ENCODE results near the gene SCAI.

SCAI gene

DNA sequence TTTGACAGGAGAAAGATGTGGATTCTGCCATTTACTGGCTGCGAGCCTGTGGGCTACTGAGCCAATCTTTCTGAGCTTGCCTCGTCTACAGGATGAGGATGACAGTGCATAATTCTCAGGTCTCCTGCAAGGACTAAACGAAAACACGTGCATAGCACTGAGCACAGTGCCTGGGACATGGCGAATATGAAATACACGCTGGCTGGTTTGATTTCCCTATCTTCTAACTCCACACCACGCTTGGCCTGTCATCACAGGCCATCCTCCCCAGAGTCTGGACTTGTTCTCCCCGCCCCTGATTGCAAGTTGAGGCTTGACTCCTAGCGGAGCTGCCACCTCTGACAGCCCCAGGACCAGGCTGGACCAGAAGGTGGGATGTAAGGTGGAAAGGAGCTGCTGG, 243.5 kb downstream of the SCAI start:
- no peak for TF ChIP-seq FOXP2 (optimal IDR thresholded peaks at IDR 0.05; ENCODE audit: borderline replicate concordance, extremely low read depth, extremely low read length, insufficient read depth)
- no peak for TF ChIP-seq TAF1 (IDR thresholded peaks at IDR 0.05; ENCODE audit: borderline replicate concordance, insufficient read depth, low read length)
- TF ChIP-seq, protein P1, sequence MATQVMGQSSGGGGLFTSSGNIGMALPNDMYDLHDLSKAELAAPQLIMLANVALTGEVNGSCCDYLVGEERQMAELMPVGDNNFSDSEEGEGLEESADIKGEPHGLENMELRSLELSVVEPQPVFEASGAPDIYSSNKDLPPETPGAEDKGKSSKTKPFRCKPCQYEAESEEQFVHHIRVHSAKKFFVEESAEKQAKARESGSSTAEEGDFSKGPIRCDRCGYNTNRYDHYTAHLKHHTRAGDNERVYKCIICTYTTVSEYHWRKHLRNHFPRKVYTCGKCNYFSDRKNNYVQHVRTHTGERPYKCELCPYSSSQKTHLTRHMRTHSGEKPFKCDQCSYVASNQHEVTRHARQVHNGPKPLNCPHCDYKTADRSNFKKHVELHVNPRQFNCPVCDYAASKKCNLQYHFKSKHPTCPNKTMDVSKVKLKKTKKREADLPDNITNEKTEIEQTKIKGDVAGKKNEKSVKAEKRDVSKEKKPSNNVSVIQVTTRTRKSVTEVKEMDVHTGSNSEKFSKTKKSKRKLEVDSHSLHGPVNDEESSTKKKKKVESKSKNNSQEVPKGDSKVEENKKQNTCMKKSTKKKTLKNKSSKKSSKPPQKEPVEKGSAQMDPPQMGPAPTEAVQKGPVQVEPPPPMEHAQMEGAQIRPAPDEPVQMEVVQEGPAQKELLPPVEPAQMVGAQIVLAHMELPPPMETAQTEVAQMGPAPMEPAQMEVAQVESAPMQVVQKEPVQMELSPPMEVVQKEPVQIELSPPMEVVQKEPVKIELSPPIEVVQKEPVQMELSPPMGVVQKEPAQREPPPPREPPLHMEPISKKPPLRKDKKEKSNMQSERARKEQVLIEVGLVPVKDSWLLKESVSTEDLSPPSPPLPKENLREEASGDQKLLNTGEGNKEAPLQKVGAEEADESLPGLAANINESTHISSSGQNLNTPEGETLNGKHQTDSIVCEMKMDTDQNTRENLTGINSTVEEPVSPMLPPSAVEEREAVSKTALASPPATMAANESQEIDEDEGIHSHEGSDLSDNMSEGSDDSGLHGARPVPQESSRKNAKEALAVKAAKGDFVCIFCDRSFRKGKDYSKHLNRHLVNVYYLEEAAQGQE (IDR thresholded peaks at IDR 0.05; ENCODE audit: insufficient read depth in 1 of 2, low read depth in 2 of 2, low read length in 2 of 2), result no peak
- TF ChIP-seq POLR2AphosphoS5 (IDR thresholded peaks at IDR 0.05; ENCODE audit: low read depth, low read length), result no peak
- no peak for TF ChIP-seq SIN3A (IDR thresholded peaks at IDR 0.05; ENCODE audit: borderline replicate concordance, insufficient read depth, low read length)

DNA sequence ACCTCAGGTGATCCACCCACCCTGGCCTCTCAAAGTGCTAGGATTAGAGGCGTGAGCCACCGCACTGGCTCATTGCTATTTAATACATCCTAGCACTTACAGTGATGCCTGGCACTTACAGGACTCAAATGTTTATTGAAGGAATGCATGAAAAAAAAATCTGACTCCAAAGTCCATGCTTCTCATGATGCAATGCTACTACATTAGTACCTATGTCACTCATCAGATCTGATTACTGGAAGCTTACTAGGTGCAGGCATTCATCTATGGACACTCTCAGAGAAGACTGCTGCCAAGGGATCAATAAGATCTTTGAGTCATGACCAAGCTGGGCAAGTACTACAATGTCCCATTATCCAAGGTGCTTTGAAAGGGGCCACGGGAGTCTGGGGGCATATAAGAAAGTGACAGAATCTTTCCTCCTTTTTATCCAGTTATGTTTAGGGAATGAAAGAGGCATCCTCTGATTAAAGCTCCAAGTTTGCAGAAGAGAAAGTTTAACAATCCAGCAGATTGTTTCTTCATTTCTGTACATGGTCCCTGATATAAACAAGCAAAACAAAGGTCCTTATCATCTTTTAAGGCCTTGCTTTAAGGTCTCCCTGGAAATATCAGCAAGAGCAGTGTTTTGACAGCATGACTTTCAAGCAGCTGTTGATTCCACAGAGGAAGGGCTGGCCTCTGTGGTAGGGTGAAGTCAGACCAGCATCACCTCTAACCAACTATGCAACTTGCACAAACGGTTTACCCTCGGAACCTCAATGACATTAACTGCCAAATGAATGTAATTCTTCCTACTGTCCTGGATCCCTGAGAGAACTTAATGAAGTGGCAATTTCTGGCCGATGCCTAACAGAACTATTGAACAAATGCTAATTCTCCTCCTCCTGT, 245.5 kb downstream of the SCAI start:
- TF ChIP-seq SIN3A (IDR thresholded peaks at IDR 0.05; ENCODE audit: borderline replicate concordance, insufficient read depth, low read length) (no peak), FOXP2 (optimal IDR thresholded peaks at IDR 0.05; ENCODE audit: borderline replicate concordance, extremely low read depth, extremely low read length, insufficient read depth) (no peak), TAF1 (IDR thresholded peaks at IDR 0.05; ENCODE audit: borderline replicate concordance, insufficient read depth, low read length) (no peak)
- TF ChIP-seq, protein P1 (IDR thresholded peaks at IDR 0.05; ENCODE audit: insufficient read depth in 1 of 2, low read depth in 2 of 2, low read length in 2 of 2), result no peak

DNA sequence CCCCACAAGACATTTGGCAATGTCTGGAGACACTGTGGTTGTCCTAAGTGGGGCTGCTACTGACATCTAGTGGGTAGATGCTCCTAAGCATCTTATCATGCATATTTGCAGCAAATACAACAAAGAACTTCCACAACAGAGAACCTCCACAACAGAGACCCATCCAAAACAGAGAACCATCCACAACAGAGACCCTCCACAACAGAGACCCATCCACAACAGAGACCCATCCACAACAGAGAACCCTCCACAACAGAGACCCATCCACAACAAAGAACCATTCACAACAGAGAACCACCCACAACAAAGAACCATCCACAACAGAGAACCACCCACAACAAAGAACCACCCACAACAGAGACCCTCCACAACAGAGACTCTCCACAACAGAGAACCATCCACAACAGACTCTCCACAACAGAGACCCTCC, 248.6 kb downstream of the SCAI start:
- TF ChIP-seq, protein P1 (IDR thresholded peaks at IDR 0.05; ENCODE audit: insufficient read depth in 1 of 2, low read depth in 2 of 2, low read length in 2 of 2), result no peak
- TF ChIP-seq FOXP2 (optimal IDR thresholded peaks at IDR 0.05; ENCODE audit: borderline replicate concordance, extremely low read depth, extremely low read length, insufficient read depth), result no peak
- no peak for TF ChIP-seq SIN3A (IDR thresholded peaks at IDR 0.05; ENCODE audit: borderline replicate concordance, insufficient read depth, low read length)
- no peak for TF ChIP-seq TAF1 (IDR thresholded peaks at IDR 0.05; ENCODE audit: borderline replicate concordance, insufficient read depth, low read length)
- TF ChIP-seq POLR2AphosphoS5 (IDR thresholded peaks at IDR 0.05; ENCODE audit: low read depth, low read length), result no peak

DNA sequence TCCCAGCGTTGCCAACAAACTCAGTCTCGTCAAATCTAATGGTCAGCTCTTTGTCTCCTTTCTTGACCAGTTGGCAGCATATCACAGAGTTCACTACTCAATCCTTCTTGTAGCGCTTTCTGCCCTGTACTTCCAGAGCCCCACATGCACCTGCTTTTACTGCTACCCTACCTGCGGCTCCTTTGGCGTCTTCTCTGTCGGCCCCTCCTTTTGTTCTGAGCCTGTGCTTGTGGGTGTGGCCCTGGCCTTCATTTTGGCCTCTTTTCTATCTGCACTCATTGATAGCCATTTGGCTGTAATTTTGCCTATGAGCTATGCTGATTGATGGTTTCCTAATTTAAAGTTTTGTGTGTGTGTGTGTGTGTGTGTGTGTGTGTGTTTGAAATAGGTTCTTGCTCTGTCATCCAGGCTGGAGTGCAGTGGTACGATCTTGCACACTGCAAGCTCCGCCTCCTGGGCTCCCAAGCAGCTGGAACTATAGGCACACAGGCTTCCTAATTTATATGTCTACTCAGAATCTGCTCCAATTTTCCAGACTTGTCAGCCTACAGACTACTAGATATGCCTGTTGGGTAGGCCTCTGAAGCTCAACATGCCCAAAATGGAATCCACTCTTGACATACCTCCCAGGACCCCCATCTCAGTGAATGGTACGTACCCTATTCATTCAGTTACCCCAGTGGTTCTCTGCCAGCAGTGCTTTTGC, 249.1 kb downstream of the SCAI start:
- TF ChIP-seq FOXP2 (optimal IDR thresholded peaks at IDR 0.05; ENCODE audit: borderline replicate concordance, extremely low read depth, extremely low read length, insufficient read depth), result no peak
- TF ChIP-seq SIN3A (IDR thresholded peaks at IDR 0.05; ENCODE audit: borderline replicate concordance, insufficient read depth, low read length), result no peak
- TF ChIP-seq POLR2AphosphoS5 (IDR thresholded peaks at IDR 0.05; ENCODE audit: low read depth, low read length), result no peak
- TF ChIP-seq TAF1 (IDR thresholded peaks at IDR 0.05; ENCODE audit: borderline replicate concordance, insufficient read depth, low read length), result no peak
- TF ChIP-seq, protein P1 (IDR thresholded peaks at IDR 0.05; ENCODE audit: insufficient read depth in 1 of 2, low read depth in 2 of 2, low read length in 2 of 2), result no peak
